ENCODE measurements around the gene STEEP1.

DNA sequence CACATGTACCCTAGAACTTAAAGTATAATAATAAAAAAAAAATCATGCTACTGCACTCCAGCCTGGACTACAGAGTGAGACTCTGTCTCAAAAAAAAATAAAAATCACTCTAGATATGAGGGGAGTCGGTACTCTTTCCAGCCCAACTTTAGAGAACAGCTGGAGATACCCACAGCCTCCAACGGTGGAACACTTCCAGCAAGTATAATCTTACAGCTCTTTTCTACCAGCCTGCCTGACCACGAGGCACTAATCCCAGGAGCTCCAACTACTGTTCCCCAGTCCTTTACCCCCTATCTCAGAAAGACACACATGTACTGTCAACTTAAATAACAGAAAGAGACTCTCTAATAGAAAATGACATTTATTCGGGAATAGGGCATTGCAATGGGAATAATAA lies 46.8 kb downstream of the STEEP1 start:
- no peak for TF ChIP-seq CTCF (IDR thresholded peaks at IDR 0.05)
- TF ChIP-seq CBFB (CRISPR knock-in tag; IDR thresholded peaks at IDR 0.05; ENCODE audit: low read depth), result no peak
